CD4-positive, alpha-beta T cell treated with Interleukin-6 for 4 hours (primary cell): ENCODE results near the gene FAM120B.

Experiments used
- DNase-seq: peaks from one replicate; pipeline ENCODE4 v3.0.0-alpha.2; 2020; ENCODE audit warnings: mixed read lengths

The FAM120B gene

GRCh38 chr6:170429450-170429849 lies 122.9 kb downstream of the FAM120B start:
- no peak for DNase-seq

DNA sequence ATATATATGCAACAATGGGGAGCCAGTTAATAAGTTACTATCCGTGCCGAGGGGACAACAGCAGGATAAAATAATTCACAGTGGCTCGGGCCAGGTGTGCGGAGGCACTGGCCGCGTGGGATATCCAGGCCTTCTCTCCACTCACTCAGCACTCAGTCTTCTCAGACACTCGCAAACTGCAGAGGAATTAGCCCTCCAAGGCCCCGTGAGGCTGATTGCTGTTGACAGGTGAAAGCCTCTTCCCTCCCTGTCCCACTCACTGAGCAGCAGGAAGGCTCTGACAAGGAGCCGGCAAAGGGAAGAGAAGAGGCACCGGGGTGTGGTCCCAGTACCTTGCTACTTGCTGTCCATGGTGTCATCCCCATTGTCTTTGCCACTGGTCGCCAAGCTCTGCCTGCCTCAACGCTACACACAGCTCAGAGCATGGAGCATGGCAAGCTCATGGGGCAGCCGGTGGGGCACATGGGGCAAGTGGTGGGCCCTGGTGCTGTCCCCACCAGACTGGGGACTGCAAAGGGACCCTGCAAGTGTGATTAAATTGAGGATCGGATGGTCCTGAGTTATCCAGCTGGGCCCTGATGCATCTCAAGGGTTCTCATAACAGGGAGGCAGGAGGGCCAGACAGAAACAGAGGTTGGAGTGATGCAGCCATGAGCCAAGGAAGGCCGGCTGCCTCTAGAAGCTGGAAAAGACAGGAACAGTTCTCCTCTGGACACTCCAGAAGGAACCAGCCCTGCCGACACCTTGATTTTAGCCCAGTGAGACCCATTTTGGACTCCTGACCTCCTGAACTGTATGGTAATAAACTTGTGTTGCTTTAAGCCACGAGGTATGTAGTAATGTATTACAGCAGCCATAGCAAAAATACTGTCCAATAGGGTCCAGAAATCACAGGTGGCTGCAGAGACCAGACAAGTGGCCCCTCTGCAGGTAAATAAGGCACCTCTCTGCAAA lies 126.9 kb downstream of the FAM120B start:
- no peak for DNase-seq

- DNase-seq, result no peak
These were observed 127.7 kb downstream of the FAM120B start for GRCh38 chr6:170434117-170434820.

DNA sequence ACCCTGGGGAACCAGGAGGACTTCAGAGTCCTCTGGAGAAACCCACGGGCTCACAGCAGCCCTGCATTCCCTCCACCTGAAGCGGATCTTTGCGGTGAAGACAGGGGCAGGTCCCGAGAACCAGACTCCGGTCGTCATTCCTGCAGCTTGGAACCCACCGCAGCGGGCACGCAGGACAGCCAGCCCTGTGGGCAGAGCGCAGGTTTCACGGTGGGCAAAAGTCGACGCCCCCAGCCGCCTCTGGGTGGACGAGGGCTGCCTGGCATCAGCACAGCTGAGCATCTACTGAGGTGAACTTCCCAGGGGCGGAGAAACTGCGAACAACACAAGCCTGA lies 128.2 kb downstream of the FAM120B start:
- DNase-seq, result no peak

GRCh38 chr6:170435766-170436165 lies 129.2 kb downstream of the FAM120B start:
- no peak for DNase-seq

DNA sequence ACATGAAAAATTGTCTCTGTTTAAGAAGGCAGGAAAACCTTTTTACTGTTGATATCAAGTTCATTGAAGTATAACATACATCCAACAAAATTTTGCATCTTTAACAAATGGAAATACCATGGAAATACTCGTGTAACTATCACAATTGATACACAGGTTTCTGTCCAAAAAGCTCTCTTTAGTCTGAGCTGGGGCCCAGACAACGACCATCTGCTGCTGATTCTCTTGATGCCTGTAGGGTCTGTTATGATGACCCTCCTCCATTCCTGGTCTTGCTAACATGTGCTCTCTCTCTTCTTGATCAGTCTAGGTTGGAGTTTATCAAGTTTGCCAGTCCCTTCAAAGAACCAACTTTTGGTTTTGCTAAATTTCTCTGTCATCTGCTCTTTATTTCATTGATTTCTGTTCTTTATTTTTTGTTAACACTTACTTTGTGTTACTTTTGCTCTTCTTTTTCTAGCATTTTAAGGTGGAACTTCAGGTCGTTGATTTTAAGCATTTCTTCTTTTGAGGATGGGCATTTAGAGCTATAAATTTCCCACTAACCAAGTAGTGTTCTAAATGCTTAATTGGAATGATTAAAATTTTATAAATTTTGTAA lies 129.8 kb downstream of the FAM120B start:
- no peak for DNase-seq

DNA sequence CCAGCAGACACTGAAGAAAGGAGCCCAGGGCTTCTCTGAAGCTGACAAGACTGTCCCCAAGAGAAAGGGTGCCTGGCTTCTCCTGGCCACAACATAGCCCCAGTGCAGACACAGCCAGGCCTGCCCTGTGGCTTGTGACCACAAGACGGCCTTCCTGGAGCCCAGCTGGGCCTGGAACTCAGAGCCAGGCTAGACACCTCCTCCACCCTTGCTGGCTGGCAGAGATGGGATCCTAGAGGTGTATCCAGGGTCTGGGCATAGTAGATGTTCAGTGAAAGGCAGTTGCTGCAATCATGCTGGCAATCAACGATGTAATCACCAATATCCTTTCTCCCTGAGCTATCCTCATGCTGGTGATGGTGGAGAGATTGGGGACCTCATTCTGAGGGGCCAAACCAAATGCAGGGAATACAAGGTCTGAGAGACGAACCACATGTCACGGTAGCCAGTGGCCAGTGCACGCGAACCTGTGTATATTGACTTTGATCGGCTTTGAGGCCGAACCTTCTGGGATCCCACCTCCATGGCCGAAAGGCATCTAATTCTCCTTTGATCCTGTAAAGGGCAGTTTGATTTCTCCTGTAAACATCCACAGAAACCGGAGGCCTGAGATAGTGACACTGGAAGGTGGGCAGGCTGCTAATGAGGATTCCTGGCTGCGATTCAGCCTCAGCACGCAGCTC lies 131.3 kb downstream of the FAM120B start:
- DNase-seq, result no peak

GRCh38 chr6:170438402-170438753 lies 131.8 kb downstream of the FAM120B start:
- DNase-seq, result no peak

DNA sequence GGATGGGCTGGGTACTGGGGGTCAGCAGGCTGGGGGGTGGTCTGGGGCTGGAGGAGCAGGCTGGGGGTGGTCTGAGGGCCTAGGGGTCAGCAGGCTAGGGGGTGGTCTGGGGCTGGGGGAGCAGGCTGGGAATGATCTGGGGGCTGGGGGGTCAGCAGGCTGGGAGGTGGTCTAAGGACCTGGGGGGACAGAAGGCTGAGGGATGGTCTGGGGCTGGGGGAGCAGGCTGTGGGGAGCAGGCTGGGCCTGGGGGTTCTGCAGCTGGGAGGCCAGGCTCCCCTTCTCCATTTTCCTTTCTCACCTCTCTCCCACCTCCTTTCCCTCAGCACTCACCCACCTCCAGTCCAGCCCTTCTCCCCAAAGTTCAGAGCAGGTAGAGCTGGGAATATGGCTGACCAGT lies 132.3 kb downstream of the FAM120B start:
- no peak for DNase-seq

GRCh38 chr6:170439366-170440361 lies 133.1 kb downstream of the FAM120B start:
- no peak for DNase-seq

DNA sequence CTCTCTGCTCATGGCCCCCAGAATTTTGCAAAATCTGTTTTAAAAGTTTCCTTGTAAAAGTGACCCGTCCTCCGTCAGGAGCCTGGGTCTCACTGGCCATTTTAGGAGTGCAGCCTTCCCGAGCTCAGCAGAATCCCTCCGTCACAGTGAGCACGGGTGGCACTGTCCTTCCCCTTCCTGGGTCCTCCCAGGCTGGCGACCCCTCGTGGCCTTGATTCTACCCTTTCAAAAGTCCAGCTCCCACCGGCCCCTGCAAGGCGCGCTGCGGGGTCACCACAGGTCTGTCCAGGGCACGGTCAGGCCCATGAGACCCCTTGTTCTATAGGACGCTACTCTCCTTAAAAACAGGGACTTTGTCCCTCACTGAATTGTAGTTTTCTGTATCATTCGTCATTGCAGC lies 133.9 kb downstream of the FAM120B start:
- DNase-seq, result no peak

DNA sequence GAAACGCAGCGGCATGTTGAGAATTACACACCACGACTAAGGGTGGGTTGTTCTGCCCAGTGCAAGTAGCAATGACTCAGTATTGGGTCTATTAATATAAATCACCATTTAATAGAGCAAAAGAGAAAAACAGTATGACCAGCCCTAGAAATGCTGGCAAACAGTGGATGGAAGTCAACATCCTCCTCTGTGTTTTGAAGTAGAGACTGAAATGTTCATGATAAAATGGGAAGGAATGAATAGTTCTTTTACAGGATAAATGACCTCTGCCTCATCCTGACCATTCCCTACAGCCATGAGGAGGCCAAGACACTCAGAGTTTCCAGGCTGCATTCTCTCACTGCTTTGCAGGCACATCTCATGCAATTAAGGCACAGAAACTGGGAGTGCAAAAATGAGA lies 134.8 kb downstream of the FAM120B start:
- DNase-seq, result no peak

DNA sequence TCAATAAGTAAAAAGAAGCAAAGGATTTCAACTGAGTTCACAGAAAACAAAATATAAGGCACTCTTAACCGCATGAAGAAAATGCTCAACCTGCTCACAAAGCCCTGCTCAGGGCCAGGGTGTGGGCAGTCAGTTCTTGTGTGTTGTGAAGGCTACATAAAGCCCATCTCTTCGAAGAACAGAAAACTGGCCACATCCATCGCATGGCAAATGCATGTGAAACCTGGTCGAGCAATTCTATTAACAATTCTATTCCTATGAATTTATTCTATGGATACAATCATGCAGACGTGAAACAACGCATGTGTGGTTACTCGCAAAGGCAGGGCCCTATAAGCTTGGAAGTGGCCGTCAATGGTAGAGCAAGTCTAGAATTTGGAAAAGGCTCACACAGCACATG lies 136.0 kb downstream of the FAM120B start:
- DNase-seq, result no peak

- no peak for DNase-seq
These were observed 136.6 kb downstream of the FAM120B start for GRCh38 chr6:170443151-170443662.

GRCh38 chr6:170444056-170444591 lies 137.6 kb downstream of the FAM120B start:
- DNase-seq, result no peak

GRCh38 chr6:170444811-170445211 lies 138.3 kb downstream of the FAM120B start:
- no peak for DNase-seq

DNA sequence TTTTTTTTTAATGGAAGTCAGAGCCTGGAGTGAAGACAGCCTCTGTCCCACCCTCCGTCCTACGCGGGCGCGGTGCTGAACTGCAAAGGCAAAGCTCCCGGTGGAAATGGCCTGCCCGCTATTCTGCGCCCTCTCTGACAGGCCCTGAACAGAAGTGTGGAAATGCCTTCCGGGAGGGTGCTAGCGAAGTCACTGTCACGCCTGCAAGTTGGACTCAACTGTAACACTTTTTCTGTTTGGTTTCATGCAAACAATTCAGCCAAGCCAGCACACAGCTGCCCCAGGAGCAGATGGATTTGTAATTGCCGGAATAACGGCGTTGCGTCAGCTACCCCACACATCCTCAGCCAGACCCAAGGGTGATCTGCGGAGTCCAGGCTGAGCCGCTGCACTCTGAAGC lies 138.9 kb downstream of the FAM120B start:
- no peak for DNase-seq

- no peak for DNase-seq
These were observed 139.4 kb downstream of the FAM120B start for GRCh38 chr6:170445971-170446370.

DNA sequence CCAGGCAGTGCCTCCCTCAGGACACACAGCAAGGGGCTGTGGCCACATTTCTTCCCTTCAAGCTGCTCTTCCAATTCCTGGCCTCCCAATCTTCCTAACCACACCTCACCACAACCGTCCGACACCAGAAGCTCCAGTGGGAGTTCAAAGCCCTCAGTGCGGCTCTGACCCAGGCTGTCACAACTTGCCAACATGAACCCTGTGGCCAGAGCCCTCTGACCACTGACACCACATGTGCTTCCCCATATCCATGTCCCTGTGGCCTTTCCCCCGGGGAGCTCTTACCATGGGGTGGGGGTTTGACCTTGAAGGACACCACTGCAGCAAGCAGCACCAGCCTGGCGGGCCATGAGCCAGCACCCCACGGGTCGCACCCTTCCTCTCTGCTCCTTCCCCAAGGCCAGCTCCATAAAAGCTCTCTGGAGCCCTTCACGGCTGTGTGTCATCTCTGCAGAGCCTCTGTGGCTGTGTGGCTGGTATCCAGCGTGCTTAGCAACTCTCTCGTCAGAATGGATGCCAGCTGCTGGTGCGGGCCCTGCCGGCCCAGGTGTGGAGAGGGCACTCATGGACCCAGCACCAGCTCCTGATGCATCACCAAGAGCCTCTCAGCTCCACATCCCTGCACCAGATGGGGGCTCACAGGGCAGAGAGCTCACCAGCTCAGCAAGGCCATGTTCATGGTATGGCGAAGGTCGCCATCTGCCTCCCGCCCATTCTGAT lies 140.4 kb downstream of the FAM120B start:
- DNase-seq, result no peak

DNA sequence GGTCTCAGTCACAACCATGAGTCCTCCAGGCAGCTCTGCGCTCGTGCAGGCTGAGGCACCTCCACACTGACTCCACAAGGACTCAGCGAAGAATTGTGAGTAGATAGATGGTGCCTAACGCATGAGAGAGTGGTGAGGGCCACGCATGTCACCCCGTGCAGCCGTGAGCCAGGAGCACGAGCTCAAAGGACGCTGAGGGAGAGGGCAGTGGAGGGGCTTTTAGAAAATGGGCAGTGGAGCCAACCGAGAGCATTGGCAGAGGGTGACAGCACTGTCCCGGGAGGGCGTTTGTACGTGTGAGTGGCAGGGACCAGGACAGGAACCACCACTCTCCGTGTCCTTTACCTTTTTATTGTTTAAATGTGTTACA lies 141.0 kb downstream of the FAM120B start:
- DNase-seq, result no peak

DNA sequence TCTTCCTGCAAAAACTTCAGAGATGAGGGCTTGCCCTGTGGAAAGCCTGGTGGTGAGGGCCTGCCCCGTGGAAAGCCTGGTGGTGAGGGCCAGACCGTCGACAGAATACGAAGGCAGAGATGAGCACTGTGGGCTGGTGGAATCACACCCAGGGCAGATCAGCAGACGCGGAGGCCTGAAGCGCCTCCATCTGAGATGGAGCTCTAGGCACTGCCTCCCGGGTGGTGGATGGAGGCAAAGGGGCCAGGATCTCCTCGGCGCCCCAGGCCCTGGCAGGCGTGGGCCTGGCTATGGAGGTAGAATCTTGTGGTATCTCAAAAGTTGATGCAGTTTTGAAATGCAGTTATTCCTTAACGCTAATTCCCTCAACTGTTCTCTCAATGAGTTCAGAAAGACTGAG lies 141.8 kb downstream of the FAM120B start:
- no peak for DNase-seq
